HepG2 (cell line): ENCODE results near the gene USP11. TPM values are rescaled to one million over a fixed set of nuclear protein-coding genes. Genes with fewer than 3 reads are reported as not detected.

Experiments
- ARID4A ChIP-seq: sonication (generic); formaldehyde crosslinking; IDR thresholded peaks from 2 replicates; pipeline ENCODE4 v1.5.0; 2020; ENCODE audit warnings: mild to moderate bottlenecking, missing genetic modification reagents, borderline replicate concordance
- ARNT ChIP-seq: fragments of 450-650 bp; IDR thresholded peaks from 2 replicates; pipeline ENCODE4 v1.6.1; 2017
- ATF3 ChIP-seq: sonication (generic); formaldehyde crosslinking; IDR thresholded peaks from 2 replicates; pipeline ENCODE4 v1.4.0; 2020; ENCODE audit warnings: missing genetic modification reagents
- DPF2 ChIP-seq: sonication (generic); formaldehyde crosslinking; IDR thresholded peaks from 2 replicates; pipeline ENCODE4 v1.4.0; 2020; ENCODE audit warnings: mild to moderate bottlenecking, low read depth, missing genetic modification reagents, borderline replicate concordance
- GLMP ChIP-seq: sonication (generic); formaldehyde crosslinking; IDR thresholded peaks from 2 replicates; pipeline ENCODE4 v1.9.0; 2021; ENCODE audit warnings: missing genetic modification reagents, mild to moderate bottlenecking, borderline replicate concordance
- GZF1 ChIP-seq: sonication (generic); formaldehyde crosslinking; IDR thresholded peaks from 2 replicates; pipeline ENCODE4 v1.5.1; 2020; ENCODE audit warnings: mild to moderate bottlenecking, missing genetic modification reagents
- HOXA5 ChIP-seq: sonication (generic); formaldehyde crosslinking; IDR thresholded peaks from 2 replicates; pipeline ENCODE4 v1.4.0; 2020; ENCODE audit warnings: missing genetic modification reagents
- JDP2 ChIP-seq: sonication (generic); formaldehyde crosslinking; IDR thresholded peaks from 2 replicates; pipeline ENCODE4 v1.8.1; 2022; ENCODE audit warnings: missing genetic modification reagents, borderline replicate concordance
- MAFK ChIP-seq, 2 experiments: IDR thresholded peaks in 1 of 2; conservative IDR thresholded peaks in 1 of 2; 2 replicates each; pipeline ENCODE4 v1.6.1; 2011; ENCODE audit warnings: improper control_type of control experiment in 2 of 2, low read length in 2 of 2
- MTF1 ChIP-seq: sonication (generic); formaldehyde crosslinking; IDR thresholded peaks from 2 replicates; pipeline ENCODE4 v1.5.0; 2020; ENCODE audit warnings: missing genetic modification reagents
- SIN3B ChIP-seq: fragments of 150-350 bp; IDR thresholded peaks from 2 replicates; pipeline ENCODE4 v1.6.1; 2014; ENCODE audit warnings: low read length
- SNRNP70 ChIP-seq: fragments of 200-400 bp; formaldehyde crosslinking; IDR thresholded peaks from 2 replicates; pipeline ENCODE4 v1.6.1; 2017; ENCODE audit warnings: mild to moderate bottlenecking, low read depth, low read length, moderate library complexity
- TBP ChIP-seq: sonication (generic); formaldehyde crosslinking; IDR thresholded peaks from 2 replicates; pipeline ENCODE4 v1.5.0; 2020; ENCODE audit warnings: missing genetic modification reagents
- TSC22D2 ChIP-seq: sonication (generic); formaldehyde crosslinking; IDR thresholded peaks from 2 replicates; pipeline ENCODE4 v1.5.1; 2020; ENCODE audit warnings: missing genetic modification reagents, mild to moderate bottlenecking, borderline replicate concordance
- ZBED4 ChIP-seq: sonication (generic); formaldehyde crosslinking; IDR thresholded peaks from 2 replicates; pipeline ENCODE4 v1.4.0; 2020; ENCODE audit warnings: missing genetic modification reagents, borderline replicate concordance
- ZBTB44 ChIP-seq: sonication (generic); formaldehyde crosslinking; IDR thresholded peaks from 2 replicates; pipeline ENCODE4 v1.4.0; 2020; ENCODE audit warnings: missing genetic modification reagents
- ZBTB7B ChIP-seq: sonication (generic); formaldehyde crosslinking; IDR thresholded peaks from 2 replicates; pipeline ENCODE4 v1.4.0; 2020; ENCODE audit warnings: missing genetic modification reagents
- ZNF234 ChIP-seq: sonication (generic); formaldehyde crosslinking; conservative IDR thresholded peaks from 2 replicates; pipeline ENCODE4 v1.5.1; 2020; ENCODE audit warnings: mild to moderate bottlenecking, missing genetic modification reagents
- ZNF431 ChIP-seq: sonication (generic); formaldehyde crosslinking; IDR thresholded peaks from 2 replicates; pipeline ENCODE4 v1.9.0; 2022; ENCODE audit warnings: missing genetic modification reagents, low read depth, mild to moderate bottlenecking, borderline replicate concordance
- ZNF496 ChIP-seq: sonication (generic); formaldehyde crosslinking; IDR thresholded peaks from 2 replicates; pipeline ENCODE4 v1.8.1; 2023; ENCODE audit warnings: mild to moderate bottlenecking, moderate library complexity, missing genetic modification reagents; ENCODE audit not compliant: insufficient replicate concordance
- polyA plus RNA-seq, 8 experiments: library from polyadenylated mRNA; depleted of rRNA in 3 of 8; stranded (reverse) in 7 of 8; unstranded in 1 of 8; fragments of >200 nt; fragmentation: Illumina TruSeq in 4 of 8; extraction: Trizol in 4 of 8; gene quantifications; 2 replicates each; pipeline versions ENCODE4 v1.2.1 to v1.2.3, GENCODE V29; 2011 to 2016; ENCODE audit warnings: low read depth in 4 of 8, missing spikeins in 1 of 8, mixed read lengths in 1 of 8; ENCODE audit not compliant: insufficient read depth in 1 of 8
- total RNA-seq, 5 experiments: library from RNA; depleted of rRNA; stranded (reverse); fragments of >200 nt; fragmentation: Illumina TruSeq; extraction: Trizol; gene quantifications; 2 replicates each; pipeline ENCODE4 v1.2.3, GENCODE V29; 2016; ENCODE audit warnings: low read depth in 1 of 5

The USP11 gene
- total and polyA plus RNA-seq, 2 of the 13 experiments (the other 11 are each of a cell fraction or from before 2014, with no cell fraction given) = 23.8 to 31.7 TPM

DNA sequence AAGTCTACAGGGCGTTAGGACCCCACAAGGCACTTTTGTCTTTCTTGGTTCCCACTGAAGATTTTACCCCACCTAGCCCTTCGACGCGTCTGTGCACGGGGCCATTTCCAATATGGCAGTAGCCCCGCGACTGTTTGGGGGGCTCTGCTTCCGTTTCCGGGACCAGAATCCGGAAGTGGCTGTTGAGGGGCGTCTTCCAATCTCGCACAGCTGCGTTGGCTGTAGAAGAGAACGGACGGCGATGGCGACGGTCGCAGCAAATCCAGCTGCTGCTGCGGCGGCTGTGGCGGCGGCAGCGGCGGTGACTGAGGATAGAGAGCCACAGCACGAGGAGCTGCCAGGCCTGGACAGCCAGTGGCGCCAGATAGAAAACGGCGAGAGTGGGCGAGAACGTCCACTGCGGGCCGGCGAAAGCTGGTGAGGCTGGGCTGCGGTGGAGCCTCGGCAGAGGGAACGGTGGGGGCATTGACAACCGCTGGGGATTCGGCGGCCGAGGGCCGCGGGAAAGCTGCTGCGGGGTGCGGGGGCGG lies at the start of gene USP11 (continued):
- peak; percentile 95 for TF ChIP-seq ZBTB7B (CRISPR knock-in tag)
- TF ChIP-seq JDP2 (CRISPR knock-in tag) = no peak
- no peak for TF ChIP-seq SNRNP70
- no peak for TF ChIP-seq TSC22D2
- TF ChIP-seq MTF1 = no peak
- no peak for TF ChIP-seq ZNF431 (CRISPR knock-in tag)
- TF ChIP-seq ARID4A = peak; percentile 76
- TF ChIP-seq MAFK (conservative IDR thresholded peaks at IDR 0.05 in 1 of 2, IDR thresholded peaks at IDR 0.05 in 1 of 2; ENCODE audit: low read length in 2 of 2) = no peak
- no peak for TF ChIP-seq ZNF496 (CRISPR knock-in tag)
- TF ChIP-seq HOXA5 (CRISPR knock-in tag) = no peak
- TF ChIP-seq GZF1 (CRISPR knock-in tag) = no peak
- TF ChIP-seq ZBTB44 = no peak
- TF ChIP-seq ARNT = no peak
- TF ChIP-seq SIN3B = no peak
- no peak for TF ChIP-seq DPF2 (CRISPR knock-in tag)
- TF ChIP-seq ZBED4 = no peak
- TF ChIP-seq TBP (CRISPR knock-in tag) = no peak
- no peak for TF ChIP-seq ZNF234
- TF ChIP-seq GLMP (CRISPR knock-in tag) = no peak
- no peak for TF ChIP-seq ATF3 (CRISPR knock-in tag)
